Mammary epithelial cell (primary cell): ENCODE results near the gene ACVRL1.

Source experiments
- EZH2 ChIP-seq: IDR thresholded peaks from 2 replicates; pipeline ENCODE4 v1.6.1; 2012; ENCODE audit warnings: low read length, inconsistent platforms, borderline replicate concordance
- TF ChIP-seq, protein P1 (sequence below), 2 donors: IDR thresholded peaks in 1 of 2; conservative IDR thresholded peaks in 1 of 2; 2 replicates each; pipeline ENCODE4 v1.5.1; 2011 to 2012; ENCODE audit warnings: inconsistent platforms in 2 of 2, low read length in 2 of 2, mild to moderate bottlenecking in 2 of 2, control low read depth in 1 of 2, low read depth in 1 of 2; ENCODE audit not compliant: insufficient read depth in 1 of 2; ENCODE audit errors: extremely low read depth in 1 of 2

DNA sequence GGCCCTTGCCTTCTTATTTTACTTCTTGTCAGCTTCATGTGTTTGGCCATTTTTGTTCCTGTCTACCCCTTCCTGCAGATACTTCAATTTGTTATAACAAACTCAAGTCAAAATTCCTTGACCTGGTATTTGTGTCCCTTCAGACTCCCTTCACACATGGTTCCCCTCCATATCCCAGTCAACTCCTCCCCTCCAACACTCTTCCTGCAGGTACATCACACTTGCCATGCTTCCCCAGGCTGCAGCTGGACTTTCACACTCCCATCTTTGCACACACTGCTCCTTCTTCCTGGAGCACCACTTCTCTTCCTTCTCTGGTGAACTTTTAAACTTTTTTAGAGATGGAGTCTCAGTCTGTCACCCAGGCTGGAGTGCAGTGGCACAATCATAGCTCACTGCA is 39.9 kb upstream of the ACVRL1 start:
- TF ChIP-seq, protein P1, sequence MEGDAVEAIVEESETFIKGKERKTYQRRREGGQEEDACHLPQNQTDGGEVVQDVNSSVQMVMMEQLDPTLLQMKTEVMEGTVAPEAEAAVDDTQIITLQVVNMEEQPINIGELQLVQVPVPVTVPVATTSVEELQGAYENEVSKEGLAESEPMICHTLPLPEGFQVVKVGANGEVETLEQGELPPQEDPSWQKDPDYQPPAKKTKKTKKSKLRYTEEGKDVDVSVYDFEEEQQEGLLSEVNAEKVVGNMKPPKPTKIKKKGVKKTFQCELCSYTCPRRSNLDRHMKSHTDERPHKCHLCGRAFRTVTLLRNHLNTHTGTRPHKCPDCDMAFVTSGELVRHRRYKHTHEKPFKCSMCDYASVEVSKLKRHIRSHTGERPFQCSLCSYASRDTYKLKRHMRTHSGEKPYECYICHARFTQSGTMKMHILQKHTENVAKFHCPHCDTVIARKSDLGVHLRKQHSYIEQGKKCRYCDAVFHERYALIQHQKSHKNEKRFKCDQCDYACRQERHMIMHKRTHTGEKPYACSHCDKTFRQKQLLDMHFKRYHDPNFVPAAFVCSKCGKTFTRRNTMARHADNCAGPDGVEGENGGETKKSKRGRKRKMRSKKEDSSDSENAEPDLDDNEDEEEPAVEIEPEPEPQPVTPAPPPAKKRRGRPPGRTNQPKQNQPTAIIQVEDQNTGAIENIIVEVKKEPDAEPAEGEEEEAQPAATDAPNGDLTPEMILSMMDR (conservative IDR thresholded peaks at IDR 0.05 in 1 of 2, IDR thresholded peaks at IDR 0.05 in 1 of 2; ENCODE audit: extremely low read depth in 1 of 2, insufficient read depth in 1 of 2, low read depth in 1 of 2, low read length in 2 of 2): no peak
- no peak for TF ChIP-seq EZH2
